Neural progenitor cell (in vitro differentiated cells): ENCODE results near the gene PCDH15. TPM values are rescaled to one million over a fixed set of nuclear protein-coding genes. Genes with fewer than 3 reads are reported as not detected.

ENCODE experiments used
- DNase-seq: peaks from one replicate; pipeline ENCODE4 v3.0.0-alpha.2; 2016; ENCODE audit warnings: low spot score
- H2AFZ ChIP-seq: fragments of 200-600 bp; sonication (generic); replicated peaks from 2 replicates; pipeline ENCODE4 v1.6.1; 2016; ENCODE audit warnings: antibody characterized with exemption
- H3F3A ChIP-seq: fragments of 200-600 bp; sonication (generic); 2 replicates; pipeline ENCODE4 v1.6.1; 2016; ENCODE audit warnings: antibody characterized with exemption, low read depth
- H3K27ac ChIP-seq: fragments of 200-600 bp; sonication (generic); 2 replicates; pipeline ENCODE4 v1.5.1; 2016; ENCODE audit warnings: mild to moderate bottlenecking
- H3K27me3 ChIP-seq: fragments of 200-600 bp; sonication (generic); 2 replicates; pipeline ENCODE4 v1.6.1; 2016; ENCODE audit warnings: mild to moderate bottlenecking, moderate library complexity
- H3K36me3 ChIP-seq: fragments of 200-600 bp; sonication (generic); 2 replicates; pipeline ENCODE4 v1.5.1; 2016
- H3K4me1 ChIP-seq: fragments of 200-600 bp; sonication (generic); 2 replicates; pipeline ENCODE4 v1.6.1; 2016; ENCODE audit warnings: mixed run types
- H3K4me2 ChIP-seq: fragments of 200-600 bp; sonication (generic); 2 replicates; pipeline ENCODE4 v1.6.1; 2016
- H3K4me3 ChIP-seq: fragments of 200-600 bp; sonication (generic); 2 replicates; pipeline ENCODE4 v1.5.1; 2016
- H3K79me2 ChIP-seq: fragments of 200-600 bp; sonication (generic); 2 replicates; pipeline ENCODE4 v1.6.1; 2016; ENCODE audit warnings: low read depth
- H3K9ac ChIP-seq: fragments of 200-600 bp; sonication (generic); 2 replicates; pipeline ENCODE4 v1.6.1; 2016
- H3K9me3 ChIP-seq: fragments of 200-600 bp; sonication (generic); 2 replicates; pipeline ENCODE4 v1.5.1; 2016; ENCODE audit warnings: low read depth
- H4K20me1 ChIP-seq: fragments of 200-600 bp; sonication (generic); 2 replicates; pipeline ENCODE4 v1.6.1; 2016; ENCODE audit warnings: low read depth
- H3K27ac Mint-ChIP-seq: 3 replicates; pipeline ENCODE4 v1.8.0; 2021; ENCODE audit warnings: mixed read lengths
- H3K27me3 Mint-ChIP-seq: 2 replicates; pipeline ENCODE4 v1.8.0; 2022; ENCODE audit warnings: low read depth, mild to moderate bottlenecking, inconsistent platforms, moderate library complexity, mixed read lengths; ENCODE audit not compliant: insufficient read depth
- H3K36me3 Mint-ChIP-seq: 3 replicates; pipeline ENCODE4 v1.8.0; 2021; ENCODE audit warnings: mixed read lengths
- H3K4me1 Mint-ChIP-seq: 3 replicates; pipeline ENCODE4 v1.8.0; 2021; ENCODE audit warnings: mixed read lengths
- H3K4me3 Mint-ChIP-seq: 3 replicates; pipeline ENCODE4 v1.8.0; 2021; ENCODE audit warnings: mild to moderate bottlenecking, moderate library complexity, mixed read lengths
- H3K9me3 Mint-ChIP-seq: 3 replicates; pipeline ENCODE4 v1.8.0; 2020; ENCODE audit warnings: mixed read lengths
- CTCF ChIP-seq: fragments of 200-600 bp; sonication (generic); IDR thresholded peaks from 2 replicates; pipeline ENCODE4 v1.5.1; 2017; ENCODE audit warnings: antibody characterized with exemption, mild to moderate bottlenecking
- EZH2 ChIP-seq: fragments of 200-600 bp; sonication (generic); IDR thresholded peaks from 2 replicates; pipeline ENCODE4 v1.6.1; 2017; ENCODE audit warnings: antibody characterized with exemption, mild to moderate bottlenecking, moderate library complexity
- EZH2phosphoT487 ChIP-seq: fragments of 200-600 bp; sonication (generic); IDR thresholded peaks from 2 replicates; pipeline ENCODE4 v1.6.1; 2017; ENCODE audit warnings: antibody characterized with exemption
- total RNA-seq: library from RNA; depleted of rRNA; stranded (reverse); fragments of >200 nt; gene quantifications from 2 replicates; pipeline ENCODE4 v1.2.3, GENCODE V29; 2015; ENCODE audit warnings: low replicate concordance

The PCDH15 gene
- total RNA-seq, 1 donor from 2014 or later = 0.17 TPM

GRCh38 chr10:54660397-54660796, 140.6 kb downstream of the PCDH15 start:
- H3K27me3 ChIP-seq = no peaks in the 10 kb centered on the region
- no peak overlapping the region for H3K27ac Mint-ChIP-seq
- H3K4me3 ChIP-seq = no peak overlapping the region
- no peaks in the 10 kb centered on the region for H3K36me3 Mint-ChIP-seq
- no peaks in the 10 kb centered on the region for H3K9me3 Mint-ChIP-seq
- H3K4me1 ChIP-seq = peaks cover 6% of the 10 kb centered on the region
- DNase-seq = no peak
- H3K79me2 ChIP-seq = no peaks in the 10 kb centered on the region
- H3K36me3 ChIP-seq = no peaks in the 10 kb centered on the region
- H2AFZ ChIP-seq = no peak overlapping the region
- H4K20me1 ChIP-seq = no peaks in the 10 kb centered on the region
- H3K27ac ChIP-seq = no peak overlapping the region
- peaks cover 6% of the 10 kb centered on the region for H3K4me1 Mint-ChIP-seq
- no peak overlapping the region for H3K4me3 Mint-ChIP-seq
- no peaks in the 10 kb centered on the region for H3K9me3 ChIP-seq
- no peak overlapping the region for H3K9ac ChIP-seq
- no peaks in the 10 kb centered on the region for H3K27me3 Mint-ChIP-seq
- TF ChIP-seq EZH2 (no peak), EZH2phosphoT487 (no peak), CTCF (no peak)
- H3F3A ChIP-seq = no peaks in the 10 kb centered on the region
- no peak overlapping the region for H3K4me2 ChIP-seq

- Histone ChIP-seq H3K27ac (no peak overlapping the region), H2AFZ (no peak overlapping the region), H3K4me3 (no peak overlapping the region), H3K27me3 (no peaks in the 10 kb centered on the region), H3K4me1 (no peaks in the 10 kb centered on the region), H3K9ac (no peak overlapping the region), H3K36me3 (no peaks in the 10 kb centered on the region), H3F3A (no peaks in the 10 kb centered on the region), H3K9me3 (no peaks in the 10 kb centered on the region), H3K4me2 (no peak overlapping the region), H3K79me2 (no peaks in the 10 kb centered on the region), H4K20me1 (no peaks in the 10 kb centered on the region)
- H3K9me3 Mint-ChIP-seq = no peaks in the 10 kb centered on the region
- H3K4me3 Mint-ChIP-seq = no peak overlapping the region
- DNase-seq = no peak
- H3K27me3 Mint-ChIP-seq = no peaks in the 10 kb centered on the region
- H3K4me1 Mint-ChIP-seq = peaks cover 3% of the 10 kb centered on the region
- TF ChIP-seq EZH2phosphoT487 = no peak
- no peak for TF ChIP-seq EZH2
- no peak for TF ChIP-seq CTCF
- H3K27ac Mint-ChIP-seq = no peak overlapping the region
- no peaks in the 10 kb centered on the region for H3K36me3 Mint-ChIP-seq
Measured at GRCh38 chr10:54656643-54657042, 144.4 kb downstream of the PCDH15 start.

- H3K36me3 Mint-ChIP-seq = no peaks in the 10 kb centered on the region
Measured at GRCh38 chr10:54653518-54653917, 147.5 kb downstream of the PCDH15 start.

More at GRCh38 chr10:54653518-54653917, 147.5 kb downstream of the PCDH15 start:
- H2AFZ ChIP-seq = no peak overlapping the region
- H3K27ac ChIP-seq = no peak overlapping the region
- H3K27me3 ChIP-seq = no peaks in the 10 kb centered on the region
- no peaks in the 10 kb centered on the region for H3F3A ChIP-seq
- no peaks in the 10 kb centered on the region for H4K20me1 ChIP-seq
- H3K9ac ChIP-seq = no peak overlapping the region
- no peak for TF ChIP-seq EZH2phosphoT487
- TF ChIP-seq CTCF = no peak
- H3K36me3 ChIP-seq = no peaks in the 10 kb centered on the region
- Mint-ChIP-seq H3K4me1 (peaks cover 3% of the 10 kb centered on the region), H3K27ac (no peak overlapping the region), H3K27me3 (no peaks in the 10 kb centered on the region), H3K9me3 (no peaks in the 10 kb centered on the region), H3K4me3 (no peak overlapping the region)
- H3K4me1 ChIP-seq = no peaks in the 10 kb centered on the region
- H3K4me3 ChIP-seq = no peak overlapping the region
- H3K79me2 ChIP-seq = no peaks in the 10 kb centered on the region
- no peak overlapping the region for H3K4me2 ChIP-seq
- no peaks in the 10 kb centered on the region for H3K9me3 ChIP-seq
- no peak for DNase-seq
